K562 (cell line): ENCODE measurements around the gene TRNAU1AP. TPM values are rescaled to one million over a fixed set of nuclear protein-coding genes. Genes with fewer than 3 reads are reported as not detected.

Experiments used
- BCL6 ChIP-seq: fragments of 250-450 bp; sonication (Bioruptor Pico); IDR thresholded peaks from 2 replicates; pipeline ENCODE4 v1.4.0; 2020
- CHD1 ChIP-seq: fragments of 200-600 bp; sonication (generic); IDR thresholded peaks from one replicate; pipeline ENCODE4 v1.6.1; 2012; ENCODE audit warnings: mild to moderate bottlenecking, moderate library complexity, low read length, inconsistent platforms
- EGR1 ChIP-seq: fragments of 450-650 bp; conservative IDR thresholded peaks from 2 replicates; pipeline ENCODE4 v1.6.1; 2017; ENCODE audit warnings: mild to moderate bottlenecking
- HIVEP1 ChIP-seq: fragments of 250-450 bp; sonication (Bioruptor Pico); IDR thresholded peaks from 2 replicates; pipeline ENCODE4 v1.4.0; 2020; ENCODE audit warnings: mild to moderate bottlenecking
- IRF2 ChIP-seq: sonication (generic); formaldehyde crosslinking; IDR thresholded peaks from 2 replicates; pipeline ENCODE4 v1.8.1; 2022; ENCODE audit warnings: mild to moderate bottlenecking, missing genetic modification reagents
- MXI1 ChIP-seq: IDR thresholded peaks from 2 replicates; pipeline ENCODE4 v1.6.1; 2011; ENCODE audit warnings: low read depth, mild to moderate bottlenecking, improper control_type of control experiment, low read length
- MYNN ChIP-seq, 2 experiments: sonication (generic); formaldehyde crosslinking in 1 of 2; IDR thresholded peaks; 2 replicates each; pipeline versions ENCODE4 v1.5.0 to v1.6.1; 2016 to 2020; ENCODE audit warnings: antibody characterized with exemption in 1 of 2, missing genetic modification reagents in 1 of 2
- POU5F1 ChIP-seq: fragments of 150-350 bp; IDR thresholded peaks from 2 replicates; pipeline ENCODE4 v1.6.1; 2014; ENCODE audit warnings: borderline replicate concordance, low read length, low read depth, mild to moderate bottlenecking; ENCODE audit not compliant: partially characterized antibody
- PREB ChIP-seq: sonication (generic); formaldehyde crosslinking; IDR thresholded peaks from 2 replicates; pipeline ENCODE4 v1.8.1; 2023; ENCODE audit warnings: mild to moderate bottlenecking, missing genetic modification reagents
- RCOR1 ChIP-seq, 2 experiments: IDR thresholded peaks; 2 replicates each; pipeline ENCODE4 v1.6.1; 2012; ENCODE audit warnings: low read depth in 2 of 2, low read length in 2 of 2, borderline replicate concordance in 1 of 2, improper control_type of control experiment in 1 of 2
- SETDB1 ChIP-seq: IDR thresholded peaks from one replicate; pipeline ENCODE4 v1.6.1; 2012; ENCODE audit warnings: low read length, control low read depth, inconsistent platforms
- ZNF551 ChIP-seq: fragments of 250-450 bp; sonication (Bioruptor Pico); IDR thresholded peaks from 2 replicates; pipeline ENCODE4 v1.5.0; 2021; ENCODE audit warnings: mild to moderate bottlenecking, moderate library complexity
- ZNF586 ChIP-seq: fragments of 450-650 bp; formaldehyde crosslinking; conservative IDR thresholded peaks from 2 replicates; pipeline ENCODE4 v1.4.0; 2020; ENCODE audit warnings: mild to moderate bottlenecking, moderate library complexity
- polyA plus RNA-seq, 8 experiments: library from polyadenylated mRNA; depleted of rRNA in 4 of 8; stranded (reverse) in 5 of 8; unstranded in 3 of 8; fragments of >200 nt; fragmentation: Nextera tagmentation in 2 of 8; fragmentation: Illumina TruSeq in 1 of 8; extraction: Ambion mirVana in 2 of 8; extraction: Trizol in 1 of 8; gene quantifications; 2 replicates each; pipeline versions ENCODE4 v1.2.1 to v1.2.3, GENCODE V29; 2011 to 2014; ENCODE audit warnings: inconsistent platforms in 1 of 8, missing spikeins in 1 of 8
- total RNA-seq, 7 experiments: library from RNA; depleted of rRNA in 6 of 7; stranded (reverse); fragments of >200 nt in 6 of 7; fragmentation: Illumina TruSeq in 2 of 7; extraction: Trizol in 2 of 7; gene quantifications; 2 replicates each; pipeline versions ENCODE4 v1.2.1 to v1.2.3, GENCODE V29; 2011 to 2021; ENCODE audit warnings: low replicate concordance in 1 of 7
- TF ChIP-seq, protein P1 (sequence below): fragments of 450-650 bp; IDR thresholded peaks from 2 replicates; pipeline ENCODE4 v1.7.0; 2016; ENCODE audit warnings: borderline replicate concordance
- TF ChIP-seq, protein P2 (sequence below): fragments of 250-450 bp; sonication (Bioruptor Pico); IDR thresholded peaks from 2 replicates; pipeline ENCODE4 v1.4.0; 2020
- TF ChIP-seq, protein P3 (sequence below): fragments of 250-450 bp; sonication (Bioruptor Pico); IDR thresholded peaks from 2 replicates; pipeline ENCODE4 v1.8.0; 2022; ENCODE audit warnings: moderate library complexity, mild to moderate bottlenecking, inconsistent platforms
- TF ChIP-seq, protein P4 (sequence below): fragments of 250-450 bp; sonication (Bioruptor Pico); IDR thresholded peaks from 2 replicates; pipeline ENCODE4 v1.5.0; 2021

Gene TRNAU1AP
- total and polyA plus RNA-seq, 9 of the 15 experiments (the other 6 are each of a cell fraction or from before 2014, with no cell fraction given) = 34.9 to 110 (median 46.3) TPM

- peak; percentile 81 for TF ChIP-seq ZNF551 (CRISPR knock-in tag)
- TF ChIP-seq BCL6 = no peak
- TF ChIP-seq IRF2 (CRISPR knock-in tag) = no peak
- TF ChIP-seq POU5F1 = no peak
- no peak for TF ChIP-seq EGR1
- TF ChIP-seq, protein P1, sequence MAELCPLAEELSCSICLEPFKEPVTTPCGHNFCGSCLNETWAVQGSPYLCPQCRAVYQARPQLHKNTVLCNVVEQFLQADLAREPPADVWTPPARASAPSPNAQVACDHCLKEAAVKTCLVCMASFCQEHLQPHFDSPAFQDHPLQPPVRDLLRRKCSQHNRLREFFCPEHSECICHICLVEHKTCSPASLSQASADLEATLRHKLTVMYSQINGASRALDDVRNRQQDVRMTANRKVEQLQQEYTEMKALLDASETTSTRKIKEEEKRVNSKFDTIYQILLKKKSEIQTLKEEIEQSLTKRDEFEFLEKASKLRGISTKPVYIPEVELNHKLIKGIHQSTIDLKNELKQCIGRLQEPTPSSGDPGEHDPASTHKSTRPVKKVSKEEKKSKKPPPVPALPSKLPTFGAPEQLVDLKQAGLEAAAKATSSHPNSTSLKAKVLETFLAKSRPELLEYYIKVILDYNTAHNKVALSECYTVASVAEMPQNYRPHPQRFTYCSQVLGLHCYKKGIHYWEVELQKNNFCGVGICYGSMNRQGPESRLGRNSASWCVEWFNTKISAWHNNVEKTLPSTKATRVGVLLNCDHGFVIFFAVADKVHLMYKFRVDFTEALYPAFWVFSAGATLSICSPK = no peak
- TF ChIP-seq CHD1 = peak; percentile 86
- TF ChIP-seq MXI1 = peak; percentile 52; the same call in 1 of the 2 replicates
- TF ChIP-seq, protein P2, sequence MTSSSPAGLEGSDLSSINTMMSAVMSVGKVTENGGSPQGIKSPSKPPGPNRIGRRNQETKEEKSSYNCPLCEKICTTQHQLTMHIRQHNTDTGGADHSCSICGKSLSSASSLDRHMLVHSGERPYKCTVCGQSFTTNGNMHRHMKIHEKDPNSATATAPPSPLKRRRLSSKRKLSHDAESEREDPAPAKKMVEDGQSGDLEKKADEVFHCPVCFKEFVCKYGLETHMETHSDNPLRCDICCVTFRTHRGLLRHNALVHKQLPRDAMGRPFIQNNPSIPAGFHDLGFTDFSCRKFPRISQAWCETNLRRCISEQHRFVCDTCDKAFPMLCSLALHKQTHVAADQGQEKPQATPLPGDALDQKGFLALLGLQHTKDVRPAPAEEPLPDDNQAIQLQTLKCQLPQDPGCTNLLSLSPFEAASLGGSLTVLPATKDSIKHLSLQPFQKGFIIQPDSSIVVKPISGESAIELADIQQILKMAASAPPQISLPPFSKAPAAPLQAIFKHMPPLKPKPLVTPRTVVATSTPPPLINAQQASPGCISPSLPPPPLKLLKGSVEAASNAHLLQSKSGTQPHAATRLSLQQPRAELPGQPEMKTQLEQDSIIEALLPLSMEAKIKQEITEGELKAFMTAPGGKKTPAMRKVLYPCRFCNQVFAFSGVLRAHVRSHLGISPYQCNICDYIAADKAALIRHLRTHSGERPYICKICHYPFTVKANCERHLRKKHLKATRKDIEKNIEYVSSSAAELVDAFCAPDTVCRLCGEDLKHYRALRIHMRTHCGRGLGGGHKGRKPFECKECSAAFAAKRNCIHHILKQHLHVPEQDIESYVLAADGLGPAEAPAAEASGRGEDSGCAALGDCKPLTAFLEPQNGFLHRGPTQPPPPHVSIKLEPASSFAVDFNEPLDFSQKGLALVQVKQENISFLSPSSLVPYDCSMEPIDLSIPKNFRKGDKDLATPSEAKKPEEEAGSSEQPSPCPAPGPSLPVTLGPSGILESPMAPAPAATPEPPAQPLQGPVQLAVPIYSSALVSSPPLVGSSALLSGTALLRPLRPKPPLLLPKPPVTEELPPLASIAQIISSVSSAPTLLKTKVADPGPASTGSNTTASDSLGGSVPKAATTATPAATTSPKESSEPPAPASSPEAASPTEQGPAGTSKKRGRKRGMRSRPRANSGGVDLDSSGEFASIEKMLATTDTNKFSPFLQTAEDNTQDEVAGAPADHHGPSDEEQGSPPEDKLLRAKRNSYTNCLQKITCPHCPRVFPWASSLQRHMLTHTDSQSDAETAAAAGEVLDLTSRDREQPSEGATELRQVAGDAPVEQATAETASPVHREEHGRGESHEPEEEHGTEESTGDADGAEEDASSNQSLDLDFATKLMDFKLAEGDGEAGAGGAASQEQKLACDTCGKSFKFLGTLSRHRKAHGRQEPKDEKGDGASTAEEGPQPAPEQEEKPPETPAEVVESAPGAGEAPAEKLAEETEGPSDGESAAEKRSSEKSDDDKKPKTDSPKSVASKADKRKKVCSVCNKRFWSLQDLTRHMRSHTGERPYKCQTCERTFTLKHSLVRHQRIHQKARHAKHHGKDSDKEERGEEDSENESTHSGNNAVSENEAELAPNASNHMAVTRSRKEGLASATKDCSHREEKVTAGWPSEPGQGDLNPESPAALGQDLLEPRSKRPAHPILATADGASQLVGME (CRISPR knock-in tag) = no peak
- TF ChIP-seq HIVEP1 = no peak
- no peak; the same call in 1 of the 2 replicates for TF ChIP-seq MYNN (IDR thresholded peaks at IDR 0.05)
- TF ChIP-seq MYNN (CRISPR knock-in tag; IDR thresholded peaks at IDR 0.05) = no peak
- TF ChIP-seq, protein P3, sequence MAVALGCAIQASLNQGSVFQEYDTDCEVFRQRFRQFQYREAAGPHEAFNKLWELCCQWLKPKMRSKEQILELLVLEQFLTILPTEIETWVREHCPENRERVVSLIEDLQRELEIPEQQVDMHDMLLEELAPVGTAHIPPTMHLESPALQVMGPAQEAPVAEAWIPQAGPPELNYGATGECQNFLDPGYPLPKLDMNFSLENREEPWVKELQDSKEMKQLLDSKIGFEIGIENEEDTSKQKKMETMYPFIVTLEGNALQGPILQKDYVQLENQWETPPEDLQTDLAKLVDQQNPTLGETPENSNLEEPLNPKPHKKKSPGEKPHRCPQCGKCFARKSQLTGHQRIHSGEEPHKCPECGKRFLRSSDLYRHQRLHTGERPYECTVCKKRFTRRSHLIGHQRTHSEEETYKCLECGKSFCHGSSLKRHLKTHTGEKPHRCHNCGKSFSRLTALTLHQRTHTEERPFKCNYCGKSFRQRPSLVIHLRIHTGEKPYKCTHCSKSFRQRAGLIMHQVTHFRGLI (CRISPR knock-in tag) = no peak
- peak; percentile 91 for TF ChIP-seq ZNF586
- TF ChIP-seq, protein P4, sequence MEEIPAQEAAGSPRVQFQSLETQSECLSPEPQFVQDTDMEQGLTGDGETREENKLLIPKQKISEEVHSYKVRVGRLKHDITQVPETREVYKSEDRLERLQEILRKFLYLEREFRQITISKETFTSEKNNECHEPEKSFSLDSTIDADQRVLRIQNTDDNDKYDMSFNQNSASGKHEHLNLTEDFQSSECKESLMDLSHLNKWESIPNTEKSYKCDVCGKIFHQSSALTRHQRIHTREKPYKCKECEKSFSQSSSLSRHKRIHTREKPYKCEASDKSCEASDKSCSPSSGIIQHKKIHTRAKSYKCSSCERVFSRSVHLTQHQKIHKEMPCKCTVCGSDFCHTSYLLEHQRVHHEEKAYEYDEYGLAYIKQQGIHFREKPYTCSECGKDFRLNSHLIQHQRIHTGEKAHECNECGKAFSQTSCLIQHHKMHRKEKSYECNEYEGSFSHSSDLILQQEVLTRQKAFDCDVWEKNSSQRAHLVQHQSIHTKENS = peak; percentile 82
- TF ChIP-seq RCOR1 (IDR thresholded peaks at IDR 0.05; ENCODE audit: borderline replicate concordance in 1 of 2, low read depth in 2 of 2, low read length in 2 of 2) = no peak
- TF ChIP-seq PREB (CRISPR knock-in tag) = no peak; the same call in 1 of the 2 replicates
- no peak for TF ChIP-seq SETDB1
These were observed 43.1 kb upstream of the TRNAU1AP start (continued) for GRCh38 chr1:28509705-28510272.
